HG03439 (cell line): ENCODE results near the gene LRRC56.
A peak's percentile ranks its signal among the peaks of the same experiment; 100 is the strongest.
"Not testable (repeated sequence)": the region's sequence is repeated elsewhere in the genome, so short reads cannot be mapped to it uniquely, and the experiment has no call there.

Experiments used
- ATAC-seq: cut with Tn5 transposase; IDR thresholded peaks from one replicate; pipeline ENCODE4 v1.9.1; 2021; ENCODE audit warnings: mild to moderate bottlenecking, moderate library complexity; ENCODE audit not compliant: unreplicated experiment

Gene LRRC56

DNA sequence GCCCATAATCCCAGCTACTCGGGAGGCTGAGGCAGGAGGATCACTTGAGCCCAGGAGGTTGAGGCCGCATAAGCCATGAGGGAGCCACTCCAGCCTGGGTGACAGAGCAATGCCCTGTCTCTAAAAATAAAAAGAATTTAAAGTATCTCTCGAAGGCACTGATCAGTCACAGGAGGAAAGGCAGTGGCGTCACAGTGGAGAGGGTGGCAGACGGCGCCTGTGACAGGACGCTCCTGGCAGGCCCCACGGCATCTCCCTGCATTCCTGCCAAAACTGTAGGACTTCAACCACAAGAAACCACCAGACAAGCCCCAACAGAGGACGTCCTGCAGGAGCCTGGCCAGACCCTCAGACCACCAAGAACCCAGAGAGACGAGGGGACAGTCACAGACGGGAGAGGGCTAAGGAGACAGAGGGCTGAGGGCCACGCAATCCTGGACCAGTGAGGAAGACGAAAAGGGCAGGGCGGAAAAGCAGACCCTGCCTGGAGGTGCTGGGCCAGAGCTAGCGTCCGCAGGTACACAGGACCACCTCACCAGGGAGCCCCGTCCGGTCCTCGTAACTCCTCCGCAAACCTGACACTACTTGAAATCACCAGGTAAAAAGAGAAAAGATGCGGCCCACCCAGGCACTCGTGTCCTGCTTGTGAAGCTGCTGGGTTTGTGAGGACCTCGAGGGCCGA lies 36.2 kb upstream of the LRRC56 start:
- ATAC-seq: no peak

DNA sequence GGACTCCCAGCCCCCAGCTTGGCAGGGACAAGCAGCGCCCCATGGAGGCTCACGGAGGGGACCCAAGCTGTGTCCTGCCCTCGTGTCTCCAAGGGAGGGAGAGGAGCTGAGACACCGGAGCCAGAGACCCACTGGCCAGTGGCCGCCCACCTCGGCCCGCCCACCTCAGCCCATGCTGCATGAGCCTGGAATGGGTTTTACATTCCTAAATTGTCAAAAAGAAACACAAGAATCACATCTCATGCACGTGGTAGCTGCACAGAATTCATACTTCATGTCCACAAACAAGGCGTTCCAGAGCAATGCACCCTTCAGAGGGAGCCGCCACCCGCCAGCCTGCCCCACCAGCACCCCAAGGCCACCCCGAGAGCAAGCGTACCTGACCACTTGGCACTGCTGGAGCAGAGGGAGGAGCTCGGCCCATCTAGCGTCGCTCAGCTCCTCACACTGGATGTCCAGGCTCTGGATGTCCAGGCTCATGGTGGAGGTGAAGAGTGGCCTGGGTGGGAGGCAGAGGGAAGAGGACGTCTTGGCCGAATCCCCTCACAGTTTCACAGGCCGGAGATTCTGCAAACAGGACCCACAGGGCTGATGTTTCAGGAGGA lies 35.5 kb upstream of the LRRC56 start:
- ATAC-seq: no peak

DNA sequence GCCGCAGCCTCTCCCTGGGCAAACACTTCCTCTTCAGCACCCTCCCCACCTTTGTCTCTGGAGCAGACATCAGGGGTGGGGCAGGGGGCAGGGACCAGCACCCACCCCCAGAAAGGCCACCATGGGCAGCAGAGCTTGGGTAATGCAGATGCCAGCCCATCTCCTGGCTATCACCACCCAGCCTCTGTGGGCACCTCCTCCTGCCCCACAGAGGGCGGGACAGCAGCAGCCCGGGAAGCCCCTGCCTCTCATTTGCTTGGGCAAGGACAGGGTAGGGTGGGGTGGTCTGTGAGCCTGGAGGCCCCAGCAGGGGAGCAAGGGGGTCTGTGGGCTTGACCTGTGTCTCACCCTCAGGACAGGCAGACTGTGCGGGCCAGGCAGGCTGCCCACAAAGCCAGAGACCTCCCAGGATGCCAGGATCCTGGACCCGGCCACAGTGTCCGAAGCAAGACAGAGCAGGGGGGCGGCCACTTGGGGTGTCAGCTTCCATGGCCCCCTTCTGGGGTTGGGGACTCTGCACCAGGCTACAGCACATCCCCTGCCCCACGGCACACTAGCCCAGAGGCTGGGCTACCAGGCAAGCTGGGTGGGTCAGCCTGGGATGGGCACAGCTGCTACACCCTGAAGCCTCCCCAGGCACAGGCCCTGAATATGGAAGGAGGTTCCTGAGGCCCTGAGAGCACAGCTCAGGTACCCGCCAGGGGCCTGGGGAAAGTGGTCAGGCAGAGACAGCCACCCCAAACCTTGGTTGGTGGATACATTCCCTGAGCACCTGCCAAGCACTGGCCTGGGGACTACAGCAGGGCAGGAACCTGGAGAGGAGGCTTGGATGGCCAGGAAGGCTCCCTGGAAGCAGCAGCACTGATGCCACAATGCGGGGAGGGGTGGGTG lies 34.8 kb upstream of the LRRC56 start:
- no peak for ATAC-seq

DNA sequence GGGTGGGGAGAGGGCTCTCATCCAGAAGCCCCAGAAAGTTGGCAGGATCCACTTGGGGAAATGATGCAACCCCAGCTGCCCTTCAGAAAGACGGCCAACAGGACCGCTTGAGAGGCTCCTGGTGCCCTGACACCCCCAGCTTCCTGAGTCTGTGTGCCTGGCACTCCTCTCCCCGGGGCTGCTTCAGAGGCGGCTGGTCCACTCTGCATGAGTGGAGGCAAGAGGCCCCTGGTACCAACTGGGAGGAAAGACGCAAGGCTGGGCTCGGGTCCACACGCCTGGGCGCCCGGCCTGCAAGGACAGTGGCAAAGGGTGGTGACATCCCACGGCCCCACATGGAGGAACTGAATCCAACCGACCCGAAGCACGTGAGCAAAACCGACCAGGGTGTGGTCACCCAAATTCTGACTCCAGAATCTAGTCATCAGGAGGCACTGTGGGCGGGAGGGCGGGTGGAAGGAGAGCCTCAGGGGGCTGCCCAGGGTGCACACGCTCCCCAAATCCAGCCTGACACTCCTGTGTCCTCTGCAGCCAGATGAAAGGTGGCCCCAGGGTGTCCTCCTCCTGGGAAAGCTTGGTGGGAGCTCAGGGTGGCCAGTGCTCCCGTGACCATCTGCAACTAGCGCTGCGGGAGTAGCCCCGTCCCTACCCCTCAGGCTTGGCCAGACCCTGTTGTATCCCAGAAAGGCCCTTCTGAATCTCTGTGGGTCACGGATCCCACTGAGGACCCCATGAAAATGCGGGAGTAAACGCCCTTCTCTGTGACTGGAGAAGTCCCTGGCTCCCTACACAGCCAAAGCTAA lies 33.9 kb upstream of the LRRC56 start:
- no peak for ATAC-seq

DNA sequence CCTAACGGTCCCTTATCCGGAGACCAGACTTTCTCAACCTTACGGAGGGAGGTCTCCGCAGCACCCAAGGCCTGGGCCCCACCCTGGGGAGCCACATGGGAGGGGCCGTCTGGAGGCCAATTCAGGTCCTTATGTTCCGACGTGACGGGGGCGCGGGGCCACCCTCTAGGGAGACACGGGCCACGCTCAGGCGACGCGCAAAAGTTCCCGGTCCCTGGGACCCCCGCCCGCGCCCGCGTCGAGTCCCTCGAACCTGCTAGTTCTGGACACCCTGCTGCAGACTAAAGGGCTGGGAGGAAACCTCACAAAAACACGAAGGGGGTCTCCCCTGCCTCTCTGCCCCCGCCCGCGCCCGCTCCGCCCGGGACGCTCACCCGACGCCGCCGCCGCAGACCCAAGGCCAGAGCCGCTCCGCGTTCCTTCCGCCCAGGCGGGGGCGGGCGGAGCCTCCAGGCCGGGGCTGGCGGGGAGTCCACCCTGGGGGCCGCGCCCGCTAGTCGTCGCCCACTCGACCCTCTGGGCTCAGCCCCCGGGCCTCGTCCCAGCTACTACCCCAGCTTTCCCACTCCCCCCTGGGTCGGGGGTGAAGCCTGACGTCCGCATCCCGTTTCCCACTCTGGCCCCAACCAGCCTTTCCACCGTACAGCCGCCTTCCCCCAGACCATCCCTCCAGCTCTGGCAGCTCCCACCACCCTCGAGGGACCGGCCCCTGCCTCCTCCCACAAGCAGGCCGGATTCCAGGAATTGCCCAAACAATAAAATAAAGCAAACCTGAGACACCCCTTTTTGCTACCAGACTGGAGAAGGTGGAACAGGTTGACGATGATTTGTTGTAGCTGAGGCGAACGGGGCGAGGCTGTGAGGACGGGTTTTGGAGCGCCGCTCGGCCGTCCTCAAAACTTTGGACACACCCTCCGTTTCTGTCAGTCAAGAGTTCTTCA lies 33.0 kb upstream of the LRRC56 start:
- no peak for ATAC-seq

DNA sequence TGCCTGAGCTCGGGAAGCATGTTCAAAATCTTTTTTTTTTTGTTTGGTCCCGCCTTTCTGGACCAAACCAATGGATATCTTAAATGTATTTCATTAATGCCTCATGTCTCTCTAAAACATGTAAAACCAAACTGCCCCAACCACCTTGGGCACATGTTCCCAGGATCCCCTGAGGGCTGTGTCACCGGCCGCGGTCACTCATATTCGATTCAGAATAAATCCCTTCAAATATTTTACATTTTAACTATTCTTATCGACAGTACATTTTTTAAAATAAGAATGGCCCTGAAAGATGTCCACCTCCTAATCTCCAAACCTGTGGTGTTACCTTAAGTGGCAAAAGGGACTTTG lies 32.4 kb upstream of the LRRC56 start:
- ATAC-seq: no peak

DNA sequence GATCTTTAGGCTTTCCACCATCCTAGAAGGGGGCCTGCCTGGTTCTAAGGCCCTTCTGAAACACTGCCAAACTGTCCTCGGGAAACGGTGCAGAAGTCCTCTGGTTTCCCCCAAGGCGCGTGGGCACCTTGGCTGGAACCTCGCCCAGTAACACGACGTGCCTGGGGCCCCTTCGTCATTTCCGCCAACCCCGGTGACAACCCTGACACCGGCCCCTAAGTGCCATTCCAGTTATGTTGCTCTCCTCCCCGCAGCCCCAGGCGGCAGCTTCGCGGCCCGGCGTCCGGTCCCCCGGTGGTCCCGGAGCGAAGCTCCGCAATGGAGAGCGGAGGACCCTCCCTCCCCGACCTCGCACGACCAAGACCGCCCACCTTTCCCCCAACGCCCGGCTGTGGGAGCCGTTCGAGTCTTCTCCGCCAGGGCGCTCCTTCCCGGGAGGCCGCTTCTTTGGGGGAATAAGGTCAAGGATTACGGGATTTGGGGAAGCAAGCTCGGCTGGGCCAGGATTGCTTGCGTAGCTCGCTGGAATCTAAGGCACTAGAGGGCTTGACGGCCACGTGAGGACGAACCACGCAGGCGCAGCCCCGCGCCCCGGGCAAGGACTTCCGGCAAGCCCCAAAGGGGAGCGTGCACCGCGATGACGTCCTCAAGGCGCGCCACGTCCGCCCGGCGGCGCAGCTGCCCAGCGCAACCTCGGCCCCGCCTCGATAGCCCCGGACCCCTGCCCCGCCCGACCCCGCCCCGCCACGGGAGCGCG lies 30.9 kb upstream of the LRRC56 start:
- peak; percentile 60 for ATAC-seq

DNA sequence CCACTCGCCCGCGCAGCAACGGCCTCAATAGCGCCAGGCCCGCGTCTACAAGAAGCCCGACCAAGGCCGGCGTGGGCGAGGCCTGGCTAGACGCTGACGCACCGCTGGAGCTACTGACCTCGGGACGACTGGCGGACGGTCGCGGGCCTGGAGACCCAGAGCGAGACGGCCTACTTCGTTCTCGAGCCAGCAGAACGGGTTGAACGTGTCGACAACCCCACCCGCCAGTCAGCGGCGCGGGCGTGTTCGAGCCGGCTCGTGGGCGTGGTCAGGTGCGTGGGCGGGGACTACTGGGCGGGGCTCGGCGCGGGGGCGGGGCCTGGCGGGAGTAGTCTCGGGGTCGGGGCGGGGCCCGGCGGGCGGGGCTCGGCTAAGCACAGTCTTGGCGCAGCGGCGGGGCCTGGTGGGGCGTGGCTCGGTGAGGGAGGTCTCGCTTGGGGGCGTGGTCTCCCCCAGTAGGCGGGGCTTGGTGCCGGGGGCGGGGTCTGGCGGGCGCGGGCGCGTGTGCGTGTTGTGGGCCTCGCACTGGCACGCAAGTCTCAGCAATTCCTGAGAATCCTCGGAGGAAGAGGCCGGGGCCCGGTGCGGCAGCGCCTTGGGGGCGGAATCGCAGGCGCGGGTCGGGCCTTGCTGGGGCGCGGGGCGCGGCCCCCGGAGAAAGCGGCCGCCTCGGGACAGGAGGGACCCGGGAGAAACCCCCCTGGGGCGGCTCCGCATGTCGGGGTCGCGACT lies 30.2 kb upstream of the LRRC56 start, which contains the start of gene RNH1:
Gene RNH1, minus strand, starts transcription at position 248 of the 732 bp plus-strand sequence. CDS start 5,080 bp downstream, outside the sequence.
- ATAC-seq: peak; percentile 48

DNA sequence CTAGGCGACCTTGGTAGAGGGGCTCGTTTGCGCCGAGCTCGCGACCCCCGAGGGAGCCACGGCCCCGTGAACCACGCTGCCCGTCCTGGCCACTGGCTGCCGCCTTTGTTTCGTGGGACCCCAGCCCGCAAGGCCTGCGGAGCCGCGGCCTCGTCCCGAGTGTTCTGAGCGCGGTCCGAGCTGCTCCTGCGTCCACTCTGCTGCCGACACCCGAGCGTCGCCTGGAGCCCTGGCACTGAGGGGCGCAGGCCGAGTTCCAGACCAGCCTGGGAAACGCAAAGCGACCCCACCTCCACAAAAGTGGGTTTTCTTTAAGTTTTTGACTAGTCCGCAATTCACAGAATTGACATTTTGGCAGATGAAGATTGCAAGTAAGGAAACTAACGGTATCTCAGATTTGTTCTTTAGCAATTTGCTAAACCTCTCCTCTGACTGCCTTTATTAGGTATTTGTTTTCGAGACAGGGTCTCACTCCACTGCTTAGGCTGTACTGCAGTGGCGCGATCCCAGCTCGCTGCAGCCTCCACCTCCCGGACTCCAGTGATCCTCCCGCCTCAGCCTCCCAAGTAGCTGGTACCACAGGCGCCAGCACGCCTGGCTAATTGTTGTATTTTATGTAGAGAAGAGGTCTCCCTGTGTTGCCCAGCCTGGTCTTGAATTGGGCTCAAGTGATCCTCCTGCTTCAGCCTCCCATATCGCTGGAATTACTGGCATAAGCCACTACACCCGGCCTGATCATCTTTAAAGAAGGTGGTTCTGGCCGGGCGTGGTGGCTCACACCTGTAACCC lies 29.4 kb upstream of the LRRC56 start:
- no peak for ATAC-seq

DNA sequence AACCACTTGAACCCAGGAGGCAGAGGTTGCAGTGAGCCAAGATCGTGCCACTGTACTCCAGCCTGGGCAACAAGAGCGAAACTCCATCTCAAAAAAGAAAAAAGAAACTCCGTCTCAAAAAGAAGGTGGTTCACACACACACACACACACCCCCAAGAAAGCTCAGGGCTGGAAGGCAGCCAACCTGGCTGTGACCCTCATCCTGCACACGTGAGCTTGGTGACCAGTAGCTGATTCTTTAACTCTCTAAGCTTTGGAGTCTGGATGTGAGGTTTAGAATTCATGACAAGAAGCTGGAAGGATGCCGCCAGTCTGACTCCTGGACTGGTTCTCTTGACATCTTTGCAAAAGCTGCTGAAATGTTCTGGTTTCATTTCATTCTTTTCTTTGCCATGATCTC lies 28.4 kb upstream of the LRRC56 start:
- ATAC-seq: no peak

DNA sequence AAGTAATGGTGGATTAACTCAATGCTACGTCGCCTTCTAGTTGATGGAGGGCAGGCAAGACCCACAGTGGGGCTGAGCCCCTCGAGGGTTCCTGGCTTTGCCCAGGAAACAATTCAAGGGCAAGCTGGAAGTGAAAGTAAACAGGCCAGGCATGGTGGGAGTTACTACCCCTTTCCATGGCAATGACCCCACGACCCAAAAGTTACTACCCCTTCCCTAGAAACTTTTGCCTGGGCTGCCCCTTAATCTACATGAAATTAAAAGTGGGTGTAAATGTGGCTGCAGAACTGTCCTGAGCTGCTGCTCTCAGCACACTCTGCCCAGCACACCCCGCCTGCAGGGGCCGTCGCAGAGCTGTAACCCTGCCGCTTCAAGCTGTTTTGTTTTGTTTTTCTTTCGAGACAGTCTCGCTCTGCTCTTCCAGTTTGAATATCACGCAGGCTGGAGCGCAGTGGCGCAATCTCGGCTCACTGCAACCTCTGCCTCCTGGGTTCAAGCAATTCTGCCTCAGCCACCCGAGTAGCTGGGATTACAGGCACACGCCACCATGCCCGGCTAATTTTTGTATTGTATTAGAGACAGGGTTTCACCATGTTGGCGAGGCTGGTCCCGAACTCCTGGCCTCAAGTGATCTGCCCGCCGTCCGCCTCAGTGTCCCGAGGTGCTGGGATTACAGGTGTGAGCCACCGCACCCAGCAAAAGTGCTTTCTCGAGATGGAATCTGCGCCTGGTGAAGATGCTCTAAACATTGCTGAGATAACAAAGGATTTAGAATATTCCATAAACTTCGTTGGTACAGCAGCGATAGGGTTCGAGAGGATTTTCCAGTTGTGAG lies 24.3 kb upstream of the LRRC56 start:
- no peak for ATAC-seq

DNA sequence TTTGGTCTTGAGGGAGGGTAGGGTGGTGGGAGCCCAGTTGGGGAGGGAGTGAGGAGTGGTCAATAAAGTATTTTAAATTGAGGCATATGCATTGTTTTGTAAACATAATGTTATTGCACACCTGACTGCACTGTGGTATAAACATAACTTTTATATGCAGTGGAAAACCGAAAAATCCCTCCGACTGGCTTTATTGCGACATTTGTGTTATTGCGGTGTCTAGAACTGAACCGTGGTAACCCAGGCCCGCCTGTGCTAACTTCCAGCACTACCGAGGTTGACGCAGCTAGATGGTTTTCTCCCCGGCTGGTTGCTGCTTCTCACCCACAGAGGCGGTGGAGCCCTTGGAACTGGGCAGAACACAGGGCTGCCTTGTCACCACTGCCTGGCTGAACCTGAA lies 22.7 kb upstream of the LRRC56 start:
- ATAC-seq: no peak

DNA sequence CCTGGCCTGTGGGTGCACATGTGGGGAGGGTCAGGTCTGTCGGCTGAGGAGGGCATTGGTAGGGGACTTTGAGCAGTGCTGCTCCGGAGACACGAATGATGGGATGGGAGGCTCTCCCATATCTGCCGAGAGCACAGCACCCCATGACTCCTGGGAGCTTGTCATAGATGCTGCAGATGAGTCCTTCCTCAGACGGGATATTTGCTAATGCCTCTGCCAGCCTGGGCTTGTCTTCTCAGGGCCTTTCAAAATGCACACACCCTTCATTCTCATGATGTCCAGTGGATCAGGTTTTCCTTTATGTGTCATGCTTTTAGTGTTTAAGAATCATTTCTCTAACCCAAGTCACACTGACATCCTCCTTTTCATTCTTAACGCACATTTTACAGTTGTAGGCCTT lies 22.2 kb upstream of the LRRC56 start:
- no peak for ATAC-seq

DNA sequence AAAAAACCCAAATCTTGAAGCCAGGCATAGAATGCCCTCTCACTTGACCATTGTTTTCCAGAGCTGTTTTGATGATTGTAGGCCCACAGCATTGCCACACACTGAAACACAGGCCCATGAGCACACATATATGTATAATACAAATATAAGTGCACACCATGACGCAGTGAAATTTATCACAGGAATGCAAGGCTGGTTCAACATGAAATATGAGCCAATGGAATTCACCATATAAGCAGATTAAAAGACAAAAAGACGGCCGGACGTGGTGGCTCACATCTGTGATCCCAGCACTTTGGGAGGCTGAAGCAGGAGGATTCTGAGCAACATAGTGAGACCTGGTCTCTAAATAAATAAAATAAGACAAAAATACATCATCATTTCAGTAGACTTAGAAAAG lies 20.9 kb upstream of the LRRC56 start:
- ATAC-seq: no peak

DNA sequence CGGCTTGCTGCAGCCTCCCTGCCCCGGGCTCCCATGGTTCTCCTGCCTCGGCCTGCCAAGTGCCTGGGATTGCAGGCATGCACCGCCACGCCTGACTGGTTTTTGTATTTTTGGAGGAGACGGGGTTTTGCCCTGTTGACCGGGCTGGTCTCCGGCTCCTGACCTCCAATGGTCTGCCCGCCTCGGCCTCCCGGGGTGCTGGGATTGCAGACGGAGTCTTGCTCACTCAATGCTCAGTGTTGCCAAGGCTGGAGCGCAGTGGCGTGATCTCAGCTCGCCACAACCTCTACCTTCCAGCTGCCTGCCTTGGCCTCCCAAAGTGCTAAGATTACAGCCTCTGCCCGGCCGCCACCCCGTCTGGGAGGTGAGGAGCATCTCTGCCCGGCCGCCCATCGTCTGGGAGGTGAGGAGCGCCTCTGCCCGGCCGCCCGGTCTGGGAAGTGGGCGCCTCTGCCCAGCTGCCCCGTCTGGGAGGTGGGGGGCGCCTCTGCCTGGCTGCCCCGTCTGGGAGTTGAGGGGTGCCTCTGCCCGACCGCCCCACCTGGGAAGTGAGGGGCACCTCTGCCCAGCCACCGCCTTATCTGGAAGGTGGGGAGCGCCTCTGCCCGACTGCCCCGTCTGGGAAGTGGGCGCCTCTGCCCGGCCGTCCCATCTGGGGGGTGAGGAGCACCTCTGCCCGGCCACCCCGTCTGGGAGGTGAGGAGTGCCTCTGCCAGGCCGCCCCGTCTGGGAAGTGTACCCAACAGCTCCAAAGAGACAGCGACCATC lies 20.2 kb upstream of the LRRC56 start:
- ATAC-seq: not testable (repeated sequence)
